Measurements from ENCODE around the gene LRRC46. TPM values are rescaled to one million over a fixed set of nuclear protein-coding genes. Genes with fewer than 3 reads are reported as not detected.

The LRRC46 gene
- total RNA-seq, 1 donor from 2014 or later, result 1.1 TPM

- Histone ChIP-seq H3K4me3 (no peak overlapping the region), H3K4me1 (peaks cover 10% of the 10 kb centered on the region), H3K36me3 (no peaks in the 10 kb centered on the region), H3K27me3 (peaks cover 52% of the 10 kb centered on the region), H3K27ac (no peak overlapping the region), H3K9me3 (no peaks in the 10 kb centered on the region)
- no peak for TF ChIP-seq CTCF (IDR thresholded peaks at IDR 0.05)
- DNase-seq, result peak; percentile 26
- intact Hi-C loops (cut with DNase I), result no loop called here
- ATAC-seq, result no peak
Measured at GRCh38 chr17:47792979-47793378, 38.5 kb upstream of the LRRC46 start.

GRCh38 chr17:47797797-47798196 is 33.7 kb upstream of the LRRC46 start:
- DNase-seq (no peak), ATAC-seq (no peak)
- peaks cover 8% of the 10 kb centered on the region for H3K27me3 ChIP-seq
- H3K9me3 ChIP-seq, result no peaks in the 10 kb centered on the region
- H3K36me3 ChIP-seq, result no peaks in the 10 kb centered on the region
- no peak for TF ChIP-seq CTCF (IDR thresholded peaks at IDR 0.05)
- H3K4me3 ChIP-seq, result no peak overlapping the region
- H3K4me1 ChIP-seq, result no peaks in the 10 kb centered on the region
- no peak overlapping the region for H3K27ac ChIP-seq
- intact Hi-C loops (cut with DNase I), result no loop called here

- H3K27me3 ChIP-seq, result no peaks in the 10 kb centered on the region
- DNase-seq, result no peak
- no peak overlapping the region for H3K27ac ChIP-seq
- intact Hi-C loops (cut with DNase I), result no loop called here
- TF ChIP-seq CTCF (IDR thresholded peaks at IDR 0.05), result no peak
- H3K9me3 ChIP-seq, result no peaks in the 10 kb centered on the region
- no peaks in the 10 kb centered on the region for H3K36me3 ChIP-seq
- no peak overlapping the region for H3K4me3 ChIP-seq
- peak; percentile 17 for ATAC-seq
- H3K4me1 ChIP-seq, result no peaks in the 10 kb centered on the region
Measured at GRCh38 chr17:47800686-47801085, 30.8 kb upstream of the LRRC46 start.

GRCh38 chr17:47801176-47801765 is 30.2 kb upstream of the LRRC46 start:
- Histone ChIP-seq H3K36me3 (no peaks in the 10 kb centered on the region), H3K27me3 (no peaks in the 10 kb centered on the region), H3K27ac (no peak overlapping the region), H3K4me3 (no peak overlapping the region), H3K4me1 (no peaks in the 10 kb centered on the region), H3K9me3 (no peaks in the 10 kb centered on the region)
- no peak for ATAC-seq
- TF ChIP-seq CTCF (IDR thresholded peaks at IDR 0.05), result no peak
- DNase-seq, result no peak
- intact Hi-C loops (cut with DNase I), result no loop called here

- DNase-seq, result no peak
- Histone ChIP-seq H3K4me1 (no peaks in the 10 kb centered on the region), H3K4me3 (no peak overlapping the region)
Measured at GRCh38 chr17:47801906-47802305, 29.6 kb upstream of the LRRC46 start.

More at GRCh38 chr17:47801906-47802305, 29.6 kb upstream of the LRRC46 start:
- no peak overlapping the region for H3K27ac ChIP-seq
- no peaks in the 10 kb centered on the region for H3K27me3 ChIP-seq
- H3K9me3 ChIP-seq, result no peaks in the 10 kb centered on the region
- H3K36me3 ChIP-seq, result peaks cover 6% of the 10 kb centered on the region
- no peak for TF ChIP-seq CTCF (IDR thresholded peaks at IDR 0.05)
- no peak for ATAC-seq
- intact Hi-C loops (cut with DNase I), result no loop called here
